HepG2 (cell line): ENCODE data around the gene PRSS53. TPM values are rescaled to one million over a fixed set of nuclear protein-coding genes. Genes with fewer than 3 reads are reported as not detected.

Source experiments
- GLI4 ChIP-seq: sonication (generic); formaldehyde crosslinking; IDR thresholded peaks from 2 replicates; pipeline ENCODE4 v1.5.1; 2020; ENCODE audit warnings: missing genetic modification reagents, mild to moderate bottlenecking, moderate library complexity, borderline replicate concordance
- GPN1 ChIP-seq: sonication (generic); formaldehyde crosslinking; IDR thresholded peaks from 2 replicates; pipeline ENCODE4 v1.5.1; 2020; ENCODE audit warnings: missing genetic modification reagents, borderline replicate concordance
- KIAA2018 ChIP-seq: sonication (generic); formaldehyde crosslinking; IDR thresholded peaks from 2 replicates; pipeline ENCODE4 v1.5.0; 2020; ENCODE audit warnings: mild to moderate bottlenecking, missing genetic modification reagents, borderline replicate concordance
- MIER2 ChIP-seq: IDR thresholded peaks from 2 replicates; pipeline ENCODE4 v1.6.1; 2016; ENCODE audit warnings: missing biosample characterization, missing genetic modification reagents
- NBN ChIP-seq: fragments of 450-650 bp; conservative IDR thresholded peaks from 2 replicates; pipeline ENCODE4 v1.6.1; 2017
- SMYD3 ChIP-seq: sonication (generic); formaldehyde crosslinking; IDR thresholded peaks from 2 replicates; pipeline ENCODE4 v1.8.1; 2023; ENCODE audit warnings: mild to moderate bottlenecking, missing genetic modification reagents
- XRCC5 ChIP-seq: fragments of 200-400 bp; formaldehyde crosslinking; optimal IDR thresholded peaks from 2 replicates; pipeline ENCODE3; 2017; ENCODE audit warnings: mild to moderate bottlenecking, low read length
- ZBTB43 ChIP-seq: sonication (generic); formaldehyde crosslinking; conservative IDR thresholded peaks from 2 replicates; pipeline ENCODE4 v1.4.0; 2020; ENCODE audit warnings: missing genetic modification reagents
- ZBTB8A ChIP-seq: sonication (generic); formaldehyde crosslinking; IDR thresholded peaks from 2 replicates; pipeline ENCODE4 v1.4.0; 2020; ENCODE audit warnings: mild to moderate bottlenecking, low read depth, missing genetic modification reagents, borderline replicate concordance
- ZNF121 ChIP-seq: sonication (generic); formaldehyde crosslinking; IDR thresholded peaks from 2 replicates; pipeline ENCODE4 v1.5.0; 2020; ENCODE audit warnings: mild to moderate bottlenecking, missing genetic modification reagents
- ZNF253 ChIP-seq: sonication (generic); formaldehyde crosslinking; IDR thresholded peaks from 2 replicates; pipeline ENCODE4 v1.8.0; 2022; ENCODE audit warnings: mild to moderate bottlenecking, missing genetic modification reagents, borderline replicate concordance
- ZNF260 ChIP-seq: sonication (generic); formaldehyde crosslinking; IDR thresholded peaks from 2 replicates; pipeline ENCODE4 v1.4.0; 2020; ENCODE audit warnings: missing genetic modification reagents, low read depth, mild to moderate bottlenecking, borderline replicate concordance
- ZNF446 ChIP-seq: sonication (generic); formaldehyde crosslinking; IDR thresholded peaks from 2 replicates; pipeline ENCODE4 v1.5.0; 2020; ENCODE audit warnings: mild to moderate bottlenecking, missing genetic modification reagents
- ZNF451 ChIP-seq: sonication (generic); formaldehyde crosslinking; IDR thresholded peaks from 2 replicates; pipeline ENCODE4 v1.5.0; 2020; ENCODE audit warnings: mild to moderate bottlenecking, missing genetic modification reagents
- ZNF703 ChIP-seq: sonication (generic); formaldehyde crosslinking; IDR thresholded peaks from 2 replicates; pipeline ENCODE4 v1.5.1; 2020; ENCODE audit warnings: missing genetic modification reagents, mild to moderate bottlenecking, moderate library complexity, borderline replicate concordance
- ZNF883 ChIP-seq: sonication (generic); formaldehyde crosslinking; IDR thresholded peaks from 2 replicates; pipeline ENCODE4 v1.5.1; 2020; ENCODE audit warnings: mild to moderate bottlenecking, missing genetic modification reagents; ENCODE audit errors: not compliant biosample characterization
- ZSCAN9 ChIP-seq: IDR thresholded peaks from 2 replicates; pipeline ENCODE4 v1.6.1; 2016; ENCODE audit warnings: borderline replicate concordance
- ZXDC ChIP-seq: sonication (generic); formaldehyde crosslinking; IDR thresholded peaks from 2 replicates; pipeline ENCODE4 v1.5.0; 2020; ENCODE audit warnings: mild to moderate bottlenecking, missing genetic modification reagents
- polyA plus RNA-seq, 8 experiments: library from polyadenylated mRNA; depleted of rRNA in 3 of 8; stranded (reverse) in 7 of 8; unstranded in 1 of 8; fragments of >200 nt; fragmentation: Illumina TruSeq in 4 of 8; extraction: Trizol in 4 of 8; gene quantifications; 2 replicates each; pipeline versions ENCODE4 v1.2.1 to v1.2.3, GENCODE V29; 2011 to 2016; ENCODE audit warnings: low read depth in 4 of 8, missing spikeins in 1 of 8, mixed read lengths in 1 of 8; ENCODE audit not compliant: insufficient read depth in 1 of 8
- total RNA-seq, 5 experiments: library from RNA; depleted of rRNA; stranded (reverse); fragments of >200 nt; fragmentation: Illumina TruSeq; extraction: Trizol; gene quantifications; 2 replicates each; pipeline ENCODE4 v1.2.3, GENCODE V29; 2016; ENCODE audit warnings: low read depth in 1 of 5

PRSS53 gene
- total and polyA plus RNA-seq, 2 of the 13 experiments (the other 11 are each of a cell fraction or from before 2014, with no cell fraction given) = 2.2 to 7.4 TPM

GRCh38 chr16:31105677-31106213 is 17.0 kb upstream of the PRSS53 start (continued):
- TF ChIP-seq KIAA2018 (CRISPR knock-in tag) = peak; percentile 87; the same call in 1 of the 2 replicates
- peak; percentile 76; the same call in 1 of the 2 replicates for TF ChIP-seq MIER2
- TF ChIP-seq ZNF121 (CRISPR knock-in tag) = peak; percentile 79
- TF ChIP-seq NBN = no peak
- TF ChIP-seq XRCC5 = peak; percentile 94
- peak; percentile 92 for TF ChIP-seq SMYD3 (CRISPR knock-in tag)
- TF ChIP-seq ZBTB8A (CRISPR knock-in tag) = no peak
- 0 out of 2 replicates have a peak, but pooled peaks have one; percentile 68 for TF ChIP-seq GPN1 (CRISPR knock-in tag)
- TF ChIP-seq ZNF446 (CRISPR knock-in tag) = peak; percentile 86
- no peak; the same call in 1 of the 2 replicates for TF ChIP-seq GLI4 (CRISPR knock-in tag)
- TF ChIP-seq ZSCAN9 (CRISPR knock-in tag) = peak; percentile 99
- TF ChIP-seq ZBTB43 (CRISPR knock-in tag) = peak; percentile 92
- TF ChIP-seq ZNF451 (CRISPR knock-in tag) = peak; percentile 98
- no peak for TF ChIP-seq ZNF260
- peak; percentile 96; the same call in 1 of the 2 replicates for TF ChIP-seq ZXDC
- peak; percentile 69; the same call in 1 of the 2 replicates for TF ChIP-seq ZNF703 (CRISPR knock-in tag)
- TF ChIP-seq ZNF883 (CRISPR knock-in tag) = peak; percentile 94
- peak; percentile 97 for TF ChIP-seq ZNF253 (CRISPR knock-in tag)
